GM18511 (cell line): ENCODE data around the gene RTEL1.
"Not testable (repeated sequence)": the region's sequence is repeated elsewhere in the genome, so short reads cannot be mapped to it uniquely, and the experiment has no call there.

Experiments
- ATAC-seq: cut with Tn5 transposase; IDR thresholded peaks from one replicate; pipeline ENCODE4 v1.9.1; 2021; ENCODE audit warnings: mild to moderate bottlenecking, moderate library complexity; ENCODE audit not compliant: unreplicated experiment

The RTEL1 gene

GRCh38 chr20:63627129-63627750 lies 30.9 kb upstream of the RTEL1 start:
- ATAC-seq: peak; percentile 71

GRCh38 chr20:63627751-63628245 lies 30.3 kb upstream of the RTEL1 start:
- no peak for ATAC-seq

- ATAC-seq: no peak
Measured at GRCh38 chr20:63628246-63628975, 29.7 kb upstream of the RTEL1 start.

GRCh38 chr20:63630956-63631355 lies 27.2 kb upstream of the RTEL1 start:
- ATAC-seq: not testable (repeated sequence)

GRCh38 chr20:63631426-63631825 lies 26.7 kb upstream of the RTEL1 start:
- not testable (repeated sequence) for ATAC-seq

GRCh38 chr20:63633732-63634131 lies 24.4 kb upstream of the RTEL1 start:
- ATAC-seq: no peak

GRCh38 chr20:63635431-63636141 lies 22.5 kb upstream of the RTEL1 start:
- ATAC-seq: peak; percentile 73

- ATAC-seq: no peak
Measured at GRCh38 chr20:63636752-63637628, 21.1 kb upstream of the RTEL1 start.

- ATAC-seq: no peak
Measured at GRCh38 chr20:63639093-63639975, 18.8 kb upstream of the RTEL1 start.

GRCh38 chr20:63640086-63640485 lies 18.0 kb upstream of the RTEL1 start:
- ATAC-seq: no peak

- not testable (repeated sequence) for ATAC-seq
Measured at GRCh38 chr20:63640686-63641085, 17.4 kb upstream of the RTEL1 start.

- ATAC-seq: peak; percentile 37
Measured at GRCh38 chr20:63641146-63641791, 16.8 kb upstream of the RTEL1 start.

- ATAC-seq: peak; percentile 75
Measured at GRCh38 chr20:63641792-63642523, 16.2 kb upstream of the RTEL1 start.

- no peak for ATAC-seq
Measured at GRCh38 chr20:63642527-63643247, 15.4 kb upstream of the RTEL1 start.

GRCh38 chr20:63643499-63643898 lies 14.6 kb upstream of the RTEL1 start:
- no peak for ATAC-seq

- ATAC-seq: no peak
Measured at GRCh38 chr20:63643946-63644345, 14.2 kb upstream of the RTEL1 start.

- ATAC-seq: no peak
Measured at GRCh38 chr20:63645218-63645617, 12.9 kb upstream of the RTEL1 start.

- no peak for ATAC-seq
Measured at GRCh38 chr20:63648190-63648589, 9.9 kb upstream of the RTEL1 start.
